B cell (primary cell): ENCODE measurements around the gene L3MBTL3. TPM values are rescaled to one million over a fixed set of nuclear protein-coding genes. Genes with fewer than 3 reads are reported as not detected.
A peak's percentile ranks its signal among the peaks of the same experiment; 100 is the strongest.

Source experiments
- ATAC-seq: fragments of 200-7000 bp; cut with Tn5 transposase; one replicate; pipeline ENCODE4 v1.10.0; 2021; ENCODE audit warnings: low read depth, mild to moderate bottlenecking, moderate number of reproducible peaks, moderate library complexity
- CTCF ChIA-PET: fragments of 350-600 bp; sonication (Branson Sonifier 250); formaldehyde crosslinking; loops from one replicate; lab custom pipeline; 2021; ENCODE audit warnings: antibody characterized with exemption, inconsistent platforms; lab: Charles Lee
- POLR2A ChIA-PET: fragments of 350-600 bp; sonication (Branson Sonifier 250); formaldehyde crosslinking; loops from one replicate; lab custom pipeline; 2021; ENCODE audit warnings: antibody characterized with exemption; lab: Charles Lee
- DNase-seq: peaks from one replicate; pipeline ENCODE4 v3.0.0; 2013
- H2AFZ ChIP-seq: 2 replicates; pipeline ENCODE4 v1.6.1; 2012; ENCODE audit warnings: mild to moderate bottlenecking, low read depth, low read length; ENCODE audit not compliant: insufficient read depth, poor library complexity, severe bottlenecking
- H3K27ac ChIP-seq, 2 donors: 1 replicate in 1 of 2; 2 replicates in 1 of 2; pipeline ENCODE4 v1.5.1; 2012 to 2013; ENCODE audit warnings: low read length in 2 of 2, mild to moderate bottlenecking in 2 of 2, moderate library complexity in 1 of 2
- H3K27me3 ChIP-seq, 4 experiments: fragments of 200-600 bp in 1 of 4; sonication (generic) in 1 of 4; replicated peaks in 1 of 4; 1 replicate in 2 of 4; 2 replicates in 2 of 4; pipeline versions ENCODE4 v1.6.1 to v1.7.0; 2013 to 2016; ENCODE audit warnings: low read length in 3 of 4, mild to moderate bottlenecking in 2 of 4, mixed read lengths in 1 of 4, moderate library complexity in 1 of 4; ENCODE audit not compliant: insufficient read depth in 4 of 4, control insufficient read depth in 3 of 4; ENCODE audit errors: control extremely low read depth in 1 of 4
- H3K36me3 ChIP-seq, 2 experiments: replicated peaks in 1 of 2; 1 replicate in 1 of 2; 2 replicates in 1 of 2; pipeline versions ENCODE4 v1.6.1 to v1.7.1; 2013; ENCODE audit warnings: low read length in 1 of 2; ENCODE audit not compliant: insufficient read depth in 2 of 2, control insufficient read depth in 1 of 2; ENCODE audit errors: control extremely low read depth in 1 of 2, extremely low read depth in 1 of 2
- H3K4me1 ChIP-seq, 2 donors: fragments of 200-600 bp in 1 of 2; sonication (generic) in 1 of 2; 1 replicate in 1 of 2; 2 replicates in 1 of 2; pipeline versions ENCODE4 v1.5.1 to v1.6.1; 2013 to 2017; ENCODE audit warnings: low read length in 2 of 2; ENCODE audit not compliant: control insufficient read depth in 2 of 2, insufficient read depth in 2 of 2
- H3K4me2 ChIP-seq: replicated peaks from 2 replicates; pipeline ENCODE3; 2012; ENCODE audit warnings: mild to moderate bottlenecking, low read depth, low read length; ENCODE audit not compliant: poor library complexity, severe bottlenecking
- H3K4me3 ChIP-seq, 5 experiments: fragments of 200-600 bp in 1 of 5; sonication (generic) in 1 of 5; 1 replicate in 3 of 5; 2 replicates in 2 of 5; pipeline versions ENCODE4 v1.5.1 to v1.7.0; 2011 to 2016; ENCODE audit warnings: low read length in 4 of 5, mild to moderate bottlenecking in 4 of 5, low read depth in 2 of 5, control low read depth in 1 of 5, moderate library complexity in 1 of 5; ENCODE audit not compliant: insufficient read depth in 1 of 5; ENCODE audit errors: control extremely low read depth in 1 of 5, extremely low read depth in 1 of 5
- H3K79me2 ChIP-seq: fragments of 200-600 bp; sonication (generic); one replicate; pipeline ENCODE4 v1.6.0; 2016; ENCODE audit warnings: low read length; ENCODE audit not compliant: control insufficient read depth, insufficient read depth
- H3K9ac ChIP-seq: fragments of 200-600 bp; sonication (generic); 2 replicates; pipeline ENCODE4 v1.6.1; 2017; ENCODE audit warnings: mild to moderate bottlenecking, low read length, moderate library complexity
- H3K9me3 ChIP-seq, 3 donors: one replicate each; pipeline versions ENCODE4 v1.6.1 to v1.7.1; 2013; ENCODE audit warnings: low read length in 2 of 3; ENCODE audit not compliant: control insufficient read depth in 2 of 3, insufficient read depth in 1 of 3; ENCODE audit errors: control extremely low read depth in 1 of 3
- H4K20me1 ChIP-seq: 2 replicates; pipeline ENCODE4 v1.6.0; 2012; ENCODE audit warnings: mild to moderate bottlenecking, low read length; ENCODE audit not compliant: insufficient read depth, control insufficient read depth, poor library complexity, severe bottlenecking
- H3K27ac Mint-ChIP-seq: one replicate; pipeline ENCODE4 v1.8.0; 2021; ENCODE audit warnings: mixed read lengths
- H3K27me3 Mint-ChIP-seq: one replicate; pipeline ENCODE4 v1.8.0; 2021; ENCODE audit warnings: mixed read lengths
- H3K4me1 Mint-ChIP-seq: one replicate; pipeline ENCODE4 v1.8.0; 2021; ENCODE audit warnings: mixed read lengths
- H3K4me3 Mint-ChIP-seq: one replicate; pipeline ENCODE4 v1.8.0; 2021; ENCODE audit warnings: mixed read lengths
- H3K9me3 Mint-ChIP-seq: one replicate; pipeline ENCODE4 v1.8.0; 2022; ENCODE audit warnings: mixed read lengths; ENCODE audit not compliant: insufficient read depth
- EZH2 ChIP-seq: IDR thresholded peaks from 2 replicates; pipeline ENCODE4 v1.6.1; 2012; ENCODE audit warnings: borderline replicate concordance, low read depth, mild to moderate bottlenecking, moderate library complexity, low read length; ENCODE audit not compliant: insufficient read depth, poor library complexity, severe bottlenecking
- WGBS: methylation state at CpG from one replicate; pipeline ENCODE4 v1.1.5; 2013; ENCODE audit warnings: missing lambda C conversion rate; ENCODE audit not compliant: insufficient coverage; 5-methylcytosine and 5-hydroxymethylcytosine counted together
- intact Hi-C: fragments of 100-400 bp; cut with micrococcal nuclease; formaldehyde crosslinking; loops from one replicate; pipeline ENCODE4 v1.10.0; 2022
- polyA plus RNA-seq: library from polyadenylated mRNA; depleted of rRNA; stranded (reverse); fragments of >200 nt; gene quantifications from 2 replicates; pipeline ENCODE4 v1.2.3, GENCODE V29; 2012
- total RNA-seq, 2 donors: library from RNA; stranded (reverse); fragments of 120-200 nt in 1 of 2; gene quantifications; 1 replicate in 1 of 2; 2 replicates in 1 of 2; pipeline versions ENCODE4 v1.2.3 to v1.2.4, GENCODE V29; 2013 to 2022
- TF ChIP-seq, protein P1 (sequence below): fragments of 200-600 bp; IDR thresholded peaks from one replicate; pipeline ENCODE4 v1.8.0; 2022; ENCODE audit warnings: antibody characterized with exemption, mild to moderate bottlenecking

The L3MBTL3 gene
- total and polyA plus RNA-seq, 2 donors (not counting 1 experiment from before 2014, with no cell fraction given): 28.0 to 46.4 TPM

DNA sequence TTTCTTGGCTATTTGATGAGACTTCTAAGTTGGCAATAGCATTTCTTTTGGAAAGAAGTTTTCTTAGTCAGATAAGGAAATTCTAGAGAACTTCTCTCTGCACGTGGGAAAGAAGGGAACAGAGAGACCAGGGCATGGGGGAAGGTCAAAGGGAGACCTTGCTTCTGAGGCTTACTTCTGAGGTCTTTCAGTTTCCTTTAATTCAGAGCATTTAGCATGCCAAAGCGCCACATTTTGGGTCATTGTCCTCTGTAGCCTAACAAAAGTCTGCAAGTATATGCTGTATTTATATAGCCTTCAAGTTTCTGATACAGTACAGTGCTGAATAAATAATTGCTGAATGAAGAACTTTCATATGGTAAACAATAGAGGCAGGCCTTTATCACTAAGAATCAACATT, 108.8 kb downstream of the L3MBTL3 start:
- no peak for TF ChIP-seq EZH2
- TF ChIP-seq, protein P1, sequence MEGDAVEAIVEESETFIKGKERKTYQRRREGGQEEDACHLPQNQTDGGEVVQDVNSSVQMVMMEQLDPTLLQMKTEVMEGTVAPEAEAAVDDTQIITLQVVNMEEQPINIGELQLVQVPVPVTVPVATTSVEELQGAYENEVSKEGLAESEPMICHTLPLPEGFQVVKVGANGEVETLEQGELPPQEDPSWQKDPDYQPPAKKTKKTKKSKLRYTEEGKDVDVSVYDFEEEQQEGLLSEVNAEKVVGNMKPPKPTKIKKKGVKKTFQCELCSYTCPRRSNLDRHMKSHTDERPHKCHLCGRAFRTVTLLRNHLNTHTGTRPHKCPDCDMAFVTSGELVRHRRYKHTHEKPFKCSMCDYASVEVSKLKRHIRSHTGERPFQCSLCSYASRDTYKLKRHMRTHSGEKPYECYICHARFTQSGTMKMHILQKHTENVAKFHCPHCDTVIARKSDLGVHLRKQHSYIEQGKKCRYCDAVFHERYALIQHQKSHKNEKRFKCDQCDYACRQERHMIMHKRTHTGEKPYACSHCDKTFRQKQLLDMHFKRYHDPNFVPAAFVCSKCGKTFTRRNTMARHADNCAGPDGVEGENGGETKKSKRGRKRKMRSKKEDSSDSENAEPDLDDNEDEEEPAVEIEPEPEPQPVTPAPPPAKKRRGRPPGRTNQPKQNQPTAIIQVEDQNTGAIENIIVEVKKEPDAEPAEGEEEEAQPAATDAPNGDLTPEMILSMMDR: no peak
- no peaks in the 10 kb centered on the region for H3K9me3 Mint-ChIP-seq
- Histone ChIP-seq H3K4me1 (peaks cover 11 to 16% of the 10 kb centered on the region in 2 donors), H3K4me3 (no peak overlapping the region), H3K27ac (no peak overlapping the region), H4K20me1 (no peaks in the 10 kb centered on the region), H3K4me2 (no peak overlapping the region), H3K79me2 (peaks cover 24% of the 10 kb centered on the region), H2AFZ (no peak overlapping the region), H3K27me3 (no peaks in the 10 kb centered on the region), H3K9ac (no peak overlapping the region), H3K9me3 (no peaks in the 10 kb centered on the region), H3K36me3 (peaks cover 2 to 7% of the 10 kb centered on the region in 2 experiments)
- peaks cover 31% of the 10 kb centered on the region for H3K4me1 Mint-ChIP-seq
- CTCF ChIA-PET: no interaction called here
- H3K4me3 Mint-ChIP-seq: no peak overlapping the region
- H3K27ac Mint-ChIP-seq: no peak overlapping the region
- intact Hi-C loops: no loop called here
- no peaks in the 10 kb centered on the region for H3K27me3 Mint-ChIP-seq
- no peak for DNase-seq
- no peak for ATAC-seq
- POLR2A ChIA-PET: no interaction called here
- 80% methylated on average over 1 of the region's 2 CpGs for WGBS

DNA sequence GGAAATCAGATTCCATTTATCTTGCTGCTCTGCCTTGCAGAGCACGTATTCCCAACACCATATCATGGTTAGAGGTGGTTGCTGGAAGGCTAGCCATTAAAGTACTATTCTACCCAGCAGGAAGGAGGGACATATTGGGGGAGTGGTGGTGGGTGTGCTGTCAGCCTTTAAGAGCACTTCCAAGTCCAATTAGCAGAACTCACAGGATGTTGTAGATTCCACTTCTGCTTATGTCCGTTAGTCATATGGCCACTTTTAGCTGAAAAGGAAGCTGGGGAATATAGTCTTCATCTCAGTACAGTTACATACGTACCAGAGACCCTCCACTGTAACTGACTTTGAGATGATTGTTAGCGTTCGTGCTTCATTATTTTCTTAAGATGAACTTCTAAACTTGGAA, 109.9 kb downstream of the L3MBTL3 start:
- Histone ChIP-seq H3K9ac (no peak overlapping the region), H3K4me1 (peaks cover 21 to 28% of the 10 kb centered on the region in 2 donors), H3K27me3 (no peaks in the 10 kb centered on the region), H3K9me3 (no peaks in the 10 kb centered on the region), H3K36me3 (peaks cover 2 to 5% of the 10 kb centered on the region in 2 experiments), H3K79me2 (peaks cover 19% of the 10 kb centered on the region), H4K20me1 (no peaks in the 10 kb centered on the region), H3K4me2 (no peak overlapping the region), H2AFZ (no peak overlapping the region), H3K27ac (peak overlapping the region in 1 of 2 donors; percentile 10), H3K4me3 (no peak overlapping the region)
- ChIA-PET CTCF (no interaction called here), POLR2A (no interaction called here)
- Mint-ChIP-seq H3K9me3 (no peaks in the 10 kb centered on the region), H3K27me3 (no peaks in the 10 kb centered on the region), H3K4me3 (no peak overlapping the region), H3K27ac (no peak overlapping the region), H3K4me1 (peaks cover 41% of the 10 kb centered on the region)
- DNase-seq (no peak), ATAC-seq (no peak)
- intact Hi-C loops: no loop called here
- TF ChIP-seq EZH2: no peak
- TF ChIP-seq, protein P1: no peak
- no CpG with 5 or more reads among the region's 5 CpGs for WGBS
